ENCODE results near the gene KLF6. TPM values are rescaled to one million over a fixed set of nuclear protein-coding genes. Genes with fewer than 3 reads are reported as not detected.

The KLF6 gene
- total RNA-seq, 3 donors from 2014 or later, result 270 to 371 (median 331) TPM

GRCh38 chr10:3747248-3747960 lies 37.6 kb downstream of the KLF6 start:
- ATAC-seq, result no peak
- intact Hi-C loops (cut with DNase I, micrococcal nuclease), result no loop called here
- no peak overlapping the region for H3K4me3 ChIP-seq
- H3K9me3 ChIP-seq, result no peaks in the 10 kb centered on the region
- no peaks in the 10 kb centered on the region for H3K36me3 ChIP-seq (ENCODE audit: low read depth)
- no peak for DNase-seq
- no peak for TF ChIP-seq CTCF (IDR thresholded peaks at IDR 0.05)
- no peaks in the 10 kb centered on the region for H3K4me1 ChIP-seq (ENCODE audit: low read depth)

- intact Hi-C loops (cut with DNase I, micrococcal nuclease), result no loop called here
- TF ChIP-seq CTCF (IDR thresholded peaks at IDR 0.05), result no peak
- no peak for DNase-seq
- H3K36me3 ChIP-seq (ENCODE audit: low read depth), result no peaks in the 10 kb centered on the region
- no peak for ATAC-seq
- H3K9me3 ChIP-seq, result no peaks in the 10 kb centered on the region
- no peak overlapping the region for H3K4me3 ChIP-seq
- H3K4me1 ChIP-seq (ENCODE audit: low read depth), result no peaks in the 10 kb centered on the region
Observed at GRCh38 chr10:3746634-3747033, 38.4 kb downstream of the KLF6 start.

- Histone ChIP-seq H3K4me3 (no peak overlapping the region), H3K36me3 (ENCODE audit: low read depth) (no peaks in the 10 kb centered on the region), H3K4me1 (ENCODE audit: low read depth) (no peaks in the 10 kb centered on the region), H3K9me3 (no peaks in the 10 kb centered on the region)
- ATAC-seq (no peak), DNase-seq (no peak)
- TF ChIP-seq CTCF (IDR thresholded peaks at IDR 0.05), result no peak
- intact Hi-C loops (cut with DNase I, micrococcal nuclease), result no loop called here
Observed at GRCh38 chr10:3745521-3745920, 39.5 kb downstream of the KLF6 start.

DNA sequence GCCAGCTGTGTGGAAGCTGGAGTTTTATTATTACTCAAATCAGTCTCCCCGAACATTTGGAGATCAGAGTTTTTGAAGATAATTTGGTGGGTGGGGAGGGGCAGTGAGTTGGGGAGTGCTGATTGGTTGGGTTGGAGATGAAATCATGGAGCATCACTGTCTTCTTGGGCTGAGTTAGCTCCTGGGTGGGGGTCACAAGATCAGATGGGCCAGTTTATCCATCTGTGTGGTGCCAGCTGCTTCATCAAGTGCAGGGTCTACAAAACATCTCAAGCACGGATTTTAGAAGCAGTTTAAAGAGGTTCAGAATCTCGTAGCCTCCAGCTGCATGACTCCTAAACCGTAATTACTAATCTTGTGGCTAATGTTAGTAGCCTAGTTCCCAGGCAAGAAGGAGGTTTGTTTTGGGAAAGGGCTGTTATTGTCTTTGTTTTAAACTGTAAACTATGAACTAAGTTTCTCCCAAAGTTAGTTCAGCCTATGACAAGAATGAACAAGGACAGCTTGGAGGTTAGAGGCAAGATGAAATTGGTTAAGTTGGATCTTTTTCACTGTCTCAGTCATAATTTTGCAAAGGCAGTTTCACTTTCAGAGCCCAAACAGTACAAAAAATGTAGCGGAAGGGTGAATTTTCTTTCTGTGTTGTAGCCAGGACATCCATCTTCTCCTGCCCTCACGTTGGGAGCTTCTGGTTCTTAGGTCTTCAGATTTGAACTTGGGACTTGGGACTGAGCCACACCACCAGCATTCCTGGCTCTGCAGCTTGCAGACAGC lies 43.1 kb downstream of the KLF6 start:
- no peak for TF ChIP-seq CTCF (IDR thresholded peaks at IDR 0.05)
- Histone ChIP-seq H3K36me3 (ENCODE audit: low read depth) (no peaks in the 10 kb centered on the region), H3K4me1 (ENCODE audit: low read depth) (no peaks in the 10 kb centered on the region), H3K4me3 (no peak overlapping the region), H3K9me3 (no peaks in the 10 kb centered on the region)
- ATAC-seq, result no peak
- DNase-seq, result no peak
- intact Hi-C loops (cut with DNase I, micrococcal nuclease), result no loop called here

GRCh38 chr10:3740157-3740871 lies 44.7 kb downstream of the KLF6 start:
- ATAC-seq, result peak; percentile 80
- DNase-seq, result no peak
- Histone ChIP-seq H3K4me3 (no peak overlapping the region), H3K9me3 (no peaks in the 10 kb centered on the region), H3K4me1 (ENCODE audit: low read depth) (no peaks in the 10 kb centered on the region), H3K36me3 (ENCODE audit: low read depth) (no peaks in the 10 kb centered on the region)
- intact Hi-C loops (cut with DNase I, micrococcal nuclease), result no loop called here
- no peak for TF ChIP-seq CTCF (IDR thresholded peaks at IDR 0.05)

Measured in mucosa of descending colon (tissue), 3 donors.